Muscle layer of duodenum (tissue), 2 donors: ENCODE data around the gene PIEZO2.
A peak's percentile ranks its signal among the peaks of the same experiment; 100 is the strongest.

Experiments
- H3K27ac ChIP-seq: one replicate; pipeline ENCODE4 v1.7.0; 2013; ENCODE audit warnings: mild to moderate bottlenecking, low read length
- H3K27me3 ChIP-seq: one replicate; pipeline ENCODE4 v1.7.0; 2013; ENCODE audit warnings: low read depth, mild to moderate bottlenecking, control low read depth, low read length
- H3K36me3 ChIP-seq, 2 donors: one replicate each; pipeline ENCODE4 v1.7.0; 2013; ENCODE audit warnings: low read length in 2 of 2, control low read depth in 1 of 2, mild to moderate bottlenecking in 1 of 2; ENCODE audit not compliant: insufficient read depth in 2 of 2, control insufficient read depth in 1 of 2
- H3K4me1 ChIP-seq, 2 donors: one replicate each; pipeline ENCODE4 v1.7.0; 2013; ENCODE audit warnings: low read length in 2 of 2, mild to moderate bottlenecking in 2 of 2, control low read depth in 1 of 2, moderate library complexity in 1 of 2; ENCODE audit not compliant: insufficient read depth in 2 of 2, control insufficient read depth in 1 of 2
- H3K4me3 ChIP-seq, 2 donors: one replicate each; pipeline ENCODE4 v1.7.0; 2013; ENCODE audit warnings: low read length in 2 of 2, low read depth in 1 of 2, mild to moderate bottlenecking in 1 of 2
- H3K9me3 ChIP-seq, 2 donors: one replicate each; pipeline ENCODE4 v1.7.0; 2013; ENCODE audit warnings: low read length in 2 of 2, control low read depth in 1 of 2, mild to moderate bottlenecking in 1 of 2; ENCODE audit not compliant: control insufficient read depth in 1 of 2
- donor health status: healthy.

The PIEZO2 gene

DNA sequence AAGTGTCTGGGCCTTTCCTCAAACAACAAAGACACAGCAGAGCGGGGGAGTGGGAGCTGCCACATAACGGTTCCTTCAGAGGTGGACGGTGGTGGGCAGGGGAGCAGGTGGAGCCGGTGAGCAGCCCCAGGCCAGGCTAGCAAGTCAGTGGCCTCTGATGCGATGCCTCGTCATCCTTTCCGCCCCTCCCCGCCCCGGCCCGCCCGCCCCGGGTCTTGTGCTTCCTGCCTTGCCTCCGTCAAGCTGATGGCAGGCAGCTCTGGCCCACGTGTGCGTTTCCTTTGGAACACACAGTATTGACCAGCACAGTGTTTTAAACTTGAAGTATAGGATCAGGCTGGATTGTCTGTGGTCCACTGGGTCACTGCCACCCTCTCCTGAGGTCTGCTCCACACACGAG lies 38.9 kb downstream of the PIEZO2 start:
- Histone ChIP-seq H3K27ac (no peak overlapping the region), H3K27me3 (no peaks in the 10 kb centered on the region), H3K36me3 (no peaks in the 10 kb centered on the region), H3K4me1 (no peaks in the 10 kb centered on the region), H3K4me3 (no peak overlapping the region), H3K9me3 (no peaks in the 10 kb centered on the region)

DNA sequence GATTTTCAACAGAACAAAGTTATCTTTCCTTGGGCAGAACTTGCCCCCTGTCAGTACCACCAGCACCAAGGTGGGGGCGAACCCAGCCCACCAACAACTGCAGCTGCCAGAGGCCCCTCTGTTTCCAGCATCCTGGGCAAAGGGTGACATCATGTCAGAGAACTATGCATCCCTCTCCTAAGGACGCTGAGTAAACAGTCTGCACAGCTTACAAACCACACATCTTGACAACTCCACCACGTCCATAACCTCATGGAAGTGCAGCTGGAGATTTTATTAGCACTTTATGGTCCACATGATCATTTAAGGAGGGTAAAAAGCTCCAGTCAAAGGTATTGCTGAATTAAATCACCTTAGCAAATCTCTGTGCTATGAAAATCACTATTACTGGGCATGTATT lies 40.4 kb downstream of the PIEZO2 start:
- H3K36me3 ChIP-seq: no peaks in the 10 kb centered on the region
- no peak overlapping the region for H3K27ac ChIP-seq
- H3K4me1 ChIP-seq: no peaks in the 10 kb centered on the region
- H3K27me3 ChIP-seq: no peaks in the 10 kb centered on the region
- H3K4me3 ChIP-seq: no peak overlapping the region
- H3K9me3 ChIP-seq: no peaks in the 10 kb centered on the region

DNA sequence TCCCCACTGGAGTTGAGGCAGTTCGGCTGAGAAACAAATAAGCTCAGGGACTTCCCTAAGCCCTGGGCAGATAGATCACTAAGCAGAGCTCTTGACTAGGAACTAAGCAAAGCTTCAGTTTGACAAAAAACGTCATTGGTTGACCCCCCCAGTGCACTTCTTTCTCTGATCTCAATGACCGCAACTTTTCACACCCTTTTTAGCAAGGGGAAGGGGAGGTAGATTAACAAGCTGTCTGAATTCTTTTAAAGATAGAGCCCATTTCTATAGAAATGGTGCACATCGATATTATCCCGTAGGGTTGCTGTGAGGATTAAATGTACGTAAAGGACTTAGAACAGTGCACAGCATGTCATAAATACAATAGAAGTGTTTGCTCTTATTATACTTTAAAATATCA lies 42.5 kb downstream of the PIEZO2 start:
- no peaks in the 10 kb centered on the region for H3K4me1 ChIP-seq
- no peaks in the 10 kb centered on the region for H3K9me3 ChIP-seq
- no peaks in the 10 kb centered on the region for H3K36me3 ChIP-seq
- H3K4me3 ChIP-seq: no peak overlapping the region
- no peak overlapping the region for H3K27ac ChIP-seq
- H3K27me3 ChIP-seq: no peaks in the 10 kb centered on the region

DNA sequence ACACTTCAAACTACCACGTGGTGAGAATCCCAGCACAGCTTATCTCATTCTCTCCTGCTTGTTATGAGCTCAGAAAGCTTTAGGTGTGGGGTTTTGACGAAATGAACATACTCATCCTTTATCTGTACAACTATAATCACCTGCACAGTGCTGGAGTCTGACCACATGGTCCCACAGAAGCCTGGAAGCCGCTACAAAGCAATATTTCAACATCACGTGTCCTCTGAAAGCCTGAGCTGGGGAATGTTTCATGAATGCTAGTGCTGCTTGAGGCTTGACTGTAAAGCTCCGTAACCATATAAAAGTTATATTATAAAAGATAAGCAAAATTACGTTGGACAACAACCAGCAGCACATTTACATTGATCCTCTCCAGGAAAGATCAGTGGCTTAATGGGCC lies 43.9 kb downstream of the PIEZO2 start:
- H3K27ac ChIP-seq: no peak overlapping the region
- H3K4me3 ChIP-seq: no peak overlapping the region
- H3K36me3 ChIP-seq: no peaks in the 10 kb centered on the region
- no peaks in the 10 kb centered on the region for H3K27me3 ChIP-seq
- no peaks in the 10 kb centered on the region for H3K9me3 ChIP-seq
- H3K4me1 ChIP-seq: no peaks in the 10 kb centered on the region

DNA sequence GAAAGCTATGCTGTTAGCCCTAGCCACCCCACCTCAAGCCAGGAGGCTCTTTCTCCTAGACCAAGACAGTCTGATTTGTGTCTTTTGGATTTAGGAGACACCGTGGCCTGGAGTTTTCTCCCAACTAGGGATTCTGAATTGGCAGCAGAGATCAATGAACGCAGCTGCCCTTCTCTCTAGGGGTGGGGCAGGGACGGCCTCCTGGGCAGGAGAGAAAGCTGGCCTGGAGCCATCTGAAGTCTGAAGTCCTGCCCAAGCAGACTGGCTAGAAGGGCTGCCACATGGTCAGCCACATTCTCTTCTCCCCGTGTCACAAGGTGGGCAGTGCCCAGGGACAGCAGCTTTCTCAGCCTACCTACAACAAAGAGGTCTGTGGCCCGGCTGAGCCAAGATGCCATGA lies 45.1 kb downstream of the PIEZO2 start:
- no peak overlapping the region for H3K27ac ChIP-seq
- no peaks in the 10 kb centered on the region for H3K27me3 ChIP-seq
- no peaks in the 10 kb centered on the region for H3K4me1 ChIP-seq
- H3K9me3 ChIP-seq: no peaks in the 10 kb centered on the region
- no peaks in the 10 kb centered on the region for H3K36me3 ChIP-seq
- H3K4me3 ChIP-seq: no peak overlapping the region

DNA sequence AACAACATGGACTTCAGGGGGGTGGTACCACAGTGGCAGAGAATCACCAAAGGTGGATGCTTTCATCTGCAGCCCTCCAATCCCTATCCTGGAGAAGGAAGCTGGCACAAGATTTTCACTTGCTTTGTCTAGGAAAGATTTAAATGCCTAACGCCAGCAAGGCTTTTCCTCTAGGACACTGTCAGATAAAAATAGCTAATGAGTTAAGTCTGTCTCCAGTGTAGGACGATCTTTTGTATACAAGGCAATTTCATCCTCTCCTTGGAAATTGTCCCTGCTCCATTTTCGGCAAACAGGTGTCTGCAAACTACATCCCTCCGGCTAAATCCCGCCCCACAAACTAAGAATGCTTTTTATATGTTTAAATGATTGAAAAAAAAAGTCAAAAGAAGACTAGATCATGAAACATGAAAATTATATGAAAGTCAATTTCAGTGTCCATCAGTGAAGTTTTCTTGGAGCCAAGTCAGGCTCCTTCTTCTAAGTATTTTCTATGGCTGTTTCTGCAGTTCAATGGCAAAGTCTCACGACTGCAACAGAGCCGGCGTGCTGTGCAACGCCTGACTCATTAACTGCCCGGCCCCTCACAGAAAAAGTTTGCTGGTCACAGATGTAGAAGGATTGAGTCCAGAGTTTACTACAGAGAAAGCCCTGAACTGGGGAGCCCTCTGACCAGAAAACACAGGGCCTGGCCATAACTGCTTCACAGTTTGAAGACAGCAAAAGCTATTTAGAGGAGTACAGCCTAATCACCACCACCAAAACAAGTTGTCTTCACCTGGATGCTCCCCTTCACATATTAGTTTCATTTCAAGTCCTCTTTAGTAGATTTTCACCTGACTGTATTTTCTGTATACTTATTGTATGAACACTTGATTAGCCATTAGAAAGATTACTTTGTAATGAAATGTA lies 52.3 kb downstream of the PIEZO2 start:
- H3K27ac ChIP-seq: no peak overlapping the region
- H3K4me3 ChIP-seq: peak overlapping the region in 1 of 2 donors; percentile 2
- no peaks in the 10 kb centered on the region for H3K36me3 ChIP-seq
- peaks cover 0 to 15% of the 10 kb centered on the region in 2 donors for H3K4me1 ChIP-seq
- H3K27me3 ChIP-seq: no peaks in the 10 kb centered on the region
- H3K9me3 ChIP-seq: no peaks in the 10 kb centered on the region

DNA sequence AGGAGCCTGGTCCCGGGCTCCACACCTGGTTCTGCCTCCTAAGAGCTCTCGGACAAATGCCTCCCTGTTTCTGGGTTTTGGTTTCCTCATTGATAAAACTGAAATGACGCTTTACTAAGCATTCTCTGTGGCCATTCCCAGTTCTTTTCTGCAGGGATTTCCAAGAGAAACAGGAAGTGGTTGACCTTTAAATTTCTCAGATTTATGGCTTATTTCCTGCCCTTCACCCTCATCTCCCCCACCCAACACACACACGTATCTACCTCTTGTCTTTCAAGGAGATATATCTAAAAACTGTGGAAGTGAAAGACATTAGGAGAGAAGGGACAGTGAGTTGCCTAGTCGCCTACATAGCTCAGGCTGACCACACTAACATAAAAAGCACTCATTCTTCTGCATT lies 53.0 kb downstream of the PIEZO2 start:
- H3K9me3 ChIP-seq: no peaks in the 10 kb centered on the region
- H3K27ac ChIP-seq: no peak overlapping the region
- H3K4me1 ChIP-seq: peaks cover 0 to 15% of the 10 kb centered on the region in 2 donors
- no peaks in the 10 kb centered on the region for H3K27me3 ChIP-seq
- H3K36me3 ChIP-seq: no peaks in the 10 kb centered on the region
- H3K4me3 ChIP-seq: peak overlapping the region in 1 of 2 donors; percentile 2

DNA sequence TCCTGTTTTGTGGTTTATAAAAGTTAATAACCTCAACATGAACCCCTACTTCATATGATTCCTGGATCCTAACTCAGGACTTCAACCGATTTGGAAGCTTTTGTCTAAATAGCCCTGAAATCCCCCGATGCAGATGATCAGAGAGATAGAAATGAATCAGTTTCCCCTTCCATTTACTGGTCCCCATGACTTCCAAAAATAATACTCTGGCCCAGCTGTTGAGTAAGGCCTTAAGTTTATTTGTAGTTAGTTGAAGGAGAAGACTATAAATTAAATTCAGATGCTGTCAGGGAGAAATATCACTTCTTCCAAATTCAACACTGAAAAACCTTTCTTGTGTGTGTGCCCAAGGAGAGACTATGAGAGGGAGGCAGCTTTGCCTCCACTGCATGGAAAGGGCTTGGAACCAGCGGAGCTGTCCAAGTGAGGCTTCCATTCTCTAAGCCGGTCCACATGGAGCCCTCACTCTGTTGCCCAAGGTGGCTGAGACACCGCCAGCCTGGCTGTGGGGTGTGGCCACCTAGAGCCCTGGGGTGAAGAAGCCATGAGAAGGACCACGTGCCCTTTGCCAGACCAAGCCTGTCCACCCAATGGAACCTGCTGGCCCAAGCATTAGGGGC lies 53.6 kb downstream of the PIEZO2 start:
- Histone ChIP-seq H3K4me1 (peaks cover 0 to 15% of the 10 kb centered on the region in 2 donors), H3K4me3 (no peak overlapping the region), H3K36me3 (no peaks in the 10 kb centered on the region), H3K27me3 (no peaks in the 10 kb centered on the region), H3K27ac (no peak overlapping the region), H3K9me3 (no peaks in the 10 kb centered on the region)

DNA sequence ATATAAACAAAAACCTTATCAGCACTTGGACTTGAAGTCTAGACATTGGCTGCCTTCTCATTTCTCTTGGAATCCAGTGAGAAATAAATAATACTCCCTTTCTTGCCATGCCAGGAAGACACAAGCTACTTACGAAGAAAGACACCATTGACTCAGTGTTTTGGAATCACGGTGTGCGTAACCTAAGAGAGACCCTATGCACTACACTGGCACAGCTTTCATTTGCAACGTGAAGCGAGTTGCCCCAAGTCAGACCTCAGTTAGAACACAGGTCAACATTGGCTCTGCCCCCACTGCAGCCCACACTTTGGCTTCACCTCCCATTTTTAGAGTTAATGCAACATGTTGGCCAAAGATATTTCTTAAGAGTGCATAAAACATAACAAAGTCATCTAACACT lies 54.2 kb downstream of the PIEZO2 start:
- H3K4me1 ChIP-seq: peaks cover 0 to 15% of the 10 kb centered on the region in 2 donors
- H3K36me3 ChIP-seq: no peaks in the 10 kb centered on the region
- no peaks in the 10 kb centered on the region for H3K9me3 ChIP-seq
- no peak overlapping the region for H3K27ac ChIP-seq
- H3K27me3 ChIP-seq: no peaks in the 10 kb centered on the region
- no peak overlapping the region for H3K4me3 ChIP-seq

DNA sequence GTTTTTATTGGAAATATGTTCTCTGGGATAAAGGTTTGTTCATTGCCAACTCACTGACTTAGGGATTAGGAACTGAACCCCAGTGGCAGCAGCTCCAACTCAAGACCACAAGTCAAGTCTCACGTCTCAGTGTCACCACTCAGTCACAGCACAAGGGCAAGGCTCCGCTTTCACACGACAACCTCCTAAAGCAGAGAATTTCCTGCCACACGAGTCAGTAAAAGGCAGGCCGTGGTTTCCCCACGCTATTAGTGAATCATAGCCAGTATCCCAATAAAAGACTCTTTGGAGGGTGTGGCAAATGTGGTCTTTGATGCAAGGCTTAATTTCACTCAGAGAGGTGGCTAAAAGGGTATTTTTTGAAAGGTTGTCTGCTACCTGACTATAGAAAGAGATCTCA lies 57.6 kb downstream of the PIEZO2 start:
- Histone ChIP-seq H3K36me3 (no peaks in the 10 kb centered on the region), H3K27me3 (no peaks in the 10 kb centered on the region), H3K27ac (no peak overlapping the region), H3K4me1 (peaks cover 0 to 10% of the 10 kb centered on the region in 2 donors), H3K4me3 (no peak overlapping the region), H3K9me3 (no peaks in the 10 kb centered on the region)

DNA sequence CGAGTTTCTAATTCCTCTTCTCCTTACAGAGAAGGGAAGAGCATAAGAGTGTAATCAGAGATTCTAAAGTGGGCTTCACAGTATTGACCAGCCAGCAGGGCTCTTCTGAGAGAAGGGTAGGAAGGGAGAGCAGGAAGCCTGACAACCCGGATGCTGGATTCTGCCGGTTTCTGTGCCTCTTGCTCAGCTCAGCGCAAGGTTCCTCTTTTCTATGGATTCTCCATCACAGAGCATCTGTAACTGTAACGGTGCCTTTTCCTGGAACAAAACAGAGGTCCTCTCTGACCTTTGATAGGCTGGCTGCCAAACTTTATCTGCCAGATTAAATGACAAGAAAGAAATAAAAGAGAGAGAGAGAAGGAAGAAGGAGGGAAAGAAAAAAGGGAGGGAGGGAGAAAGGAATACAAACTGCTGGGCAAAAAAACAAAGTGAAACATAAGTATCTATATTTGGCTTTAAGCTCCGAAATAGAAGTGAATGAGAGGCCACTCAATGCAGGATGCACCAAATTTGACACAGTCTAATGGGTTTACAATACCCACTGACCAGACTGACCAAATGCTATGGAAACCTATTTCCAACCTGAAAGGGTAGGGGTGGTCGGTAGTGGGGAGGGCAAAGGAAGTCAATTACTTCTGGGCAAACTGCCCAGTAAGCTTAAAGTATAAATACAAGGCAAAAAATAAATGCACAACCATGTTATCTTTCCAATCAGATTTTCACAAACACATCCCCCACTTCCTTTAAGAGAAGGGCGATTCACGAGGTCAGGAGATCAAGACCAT lies 59.2 kb downstream of the PIEZO2 start:
- Histone ChIP-seq H3K27me3 (no peaks in the 10 kb centered on the region), H3K27ac (no peak overlapping the region), H3K4me3 (no peak overlapping the region), H3K36me3 (no peaks in the 10 kb centered on the region), H3K4me1 (no peaks in the 10 kb centered on the region), H3K9me3 (no peaks in the 10 kb centered on the region)
